ENCODE data around the gene SF3A2.
A peak's percentile ranks its signal among the peaks of the same experiment; 100 is the strongest.

SF3A2 gene

DNA sequence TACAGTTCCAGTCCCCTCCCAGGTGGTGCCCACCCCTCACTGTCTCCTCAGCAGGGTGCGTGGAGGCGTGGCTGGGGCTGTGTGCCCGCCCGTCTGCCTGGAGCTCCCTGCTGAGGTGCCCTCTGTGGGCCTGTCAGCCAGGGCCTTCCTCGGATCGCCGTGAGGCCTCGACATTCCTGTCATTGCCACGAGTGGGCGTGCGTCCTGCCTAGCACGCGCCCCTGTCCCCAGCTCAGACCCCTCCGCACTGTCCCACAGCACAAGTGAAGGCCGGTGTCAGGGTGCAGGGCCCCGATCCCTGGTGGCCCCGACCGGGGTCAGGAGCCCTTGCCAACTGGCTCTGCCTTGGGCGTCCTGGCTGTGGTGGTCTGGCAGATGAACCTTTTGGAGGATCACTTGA lies 40.7 kb upstream of the SF3A2 start:
- H3K36me3 ChIP-seq (ENCODE audit: control insufficient read depth, insufficient read depth, low read length) = peaks cover 6% of the 10 kb centered on the region
- no peak overlapping the region for H3K18ac ChIP-seq (ENCODE audit: low read length)
- no peak overlapping the region for H4K8ac ChIP-seq (ENCODE audit: low read depth, low read length)
- no peak for DNase-seq
- H2BK120ac ChIP-seq (ENCODE audit: low read depth, low read length) = no peak overlapping the region
- H3K4me1 ChIP-seq (ENCODE audit: control insufficient read depth, low read depth, low read length) = no peaks in the 10 kb centered on the region
- no peak overlapping the region for H2AK5ac ChIP-seq (ENCODE audit: low read length)
- no peak overlapping the region for H3K4me2 ChIP-seq (ENCODE audit: low read length)
- WGBS (ENCODE audit: extremely low coverage, insufficient coverage, low lambda C conversion rate) = no CpG with 5 or more reads among the region's 19 CpGs
- H3K79me1 ChIP-seq (ENCODE audit: low read length) = peaks cover 8% of the 10 kb centered on the region
- H3K27me3 ChIP-seq (ENCODE audit: insufficient read depth, low read length, poor library complexity) = no peaks in the 10 kb centered on the region
- H3K27ac ChIP-seq (ENCODE audit: low read depth, low read length) = no peak overlapping the region
- H3K23ac ChIP-seq (ENCODE audit: low read length) = no peak overlapping the region
- H3K4me3 ChIP-seq (ENCODE audit: low read length) = no peak overlapping the region
- peaks cover 1% of the 10 kb centered on the region for H3K79me2 ChIP-seq (ENCODE audit: control insufficient read depth, insufficient read depth, low read length)
- no peak overlapping the region for H3K4ac ChIP-seq (ENCODE audit: low read depth, low read length)
- no peak overlapping the region for H3K9ac ChIP-seq (ENCODE audit: low read length)
- no peak overlapping the region for H2BK15ac ChIP-seq (replicated peaks; ENCODE audit: low read depth)
- H2BK5ac ChIP-seq (ENCODE audit: low read length) = no peak overlapping the region
- no peak overlapping the region for H4K5ac ChIP-seq (ENCODE audit: low read length)
- H3K56ac ChIP-seq (ENCODE audit: low read length) = no peak overlapping the region

DNA sequence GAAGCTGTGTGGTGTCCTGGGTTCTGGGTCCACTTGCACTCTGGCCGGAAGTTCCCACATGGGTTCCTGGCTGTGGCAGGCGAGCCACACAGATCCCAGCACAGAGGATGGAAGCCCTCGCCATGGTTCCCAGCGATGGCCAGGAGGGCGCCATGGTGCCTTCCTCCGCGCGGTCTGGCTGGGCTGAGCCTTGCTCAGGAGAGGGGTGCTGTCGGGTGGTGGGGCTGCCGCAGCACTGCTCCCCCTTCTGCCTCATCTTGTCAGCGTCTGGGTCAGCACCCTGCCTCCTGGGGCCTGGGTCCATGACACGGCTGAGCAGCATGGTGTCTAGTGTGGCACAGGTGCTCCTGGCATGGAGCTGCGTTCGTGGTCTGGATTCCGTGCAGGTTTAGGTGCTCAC lies 39.4 kb upstream of the SF3A2 start:
- Histone ChIP-seq H2AK5ac (ENCODE audit: low read length) (no peak overlapping the region), H4K5ac (ENCODE audit: low read length) (no peak overlapping the region), H3K79me2 (ENCODE audit: control insufficient read depth, insufficient read depth, low read length) (peaks cover 1% of the 10 kb centered on the region), H3K56ac (ENCODE audit: low read length) (no peak overlapping the region), H3K23ac (ENCODE audit: low read length) (no peak overlapping the region), H3K4ac (ENCODE audit: low read depth, low read length) (no peak overlapping the region), H3K79me1 (ENCODE audit: low read length) (peaks cover 6% of the 10 kb centered on the region), H3K18ac (ENCODE audit: low read length) (no peak overlapping the region), H3K4me2 (ENCODE audit: low read length) (no peak overlapping the region), H2BK15ac (replicated peaks; ENCODE audit: low read depth) (no peak overlapping the region), H3K27me3 (ENCODE audit: insufficient read depth, low read length, poor library complexity) (no peaks in the 10 kb centered on the region), H2BK120ac (ENCODE audit: low read depth, low read length) (no peak overlapping the region), H3K4me1 (ENCODE audit: control insufficient read depth, low read depth, low read length) (no peaks in the 10 kb centered on the region), H3K36me3 (ENCODE audit: control insufficient read depth, insufficient read depth, low read length) (peaks cover 3% of the 10 kb centered on the region), H3K27ac (ENCODE audit: low read depth, low read length) (no peak overlapping the region), H3K4me3 (ENCODE audit: low read length) (no peak overlapping the region), H3K9ac (ENCODE audit: low read length) (no peak overlapping the region), H4K8ac (ENCODE audit: low read depth, low read length) (no peak overlapping the region), H2BK5ac (ENCODE audit: low read length) (no peak overlapping the region)
- WGBS (ENCODE audit: extremely low coverage, insufficient coverage, low lambda C conversion rate) = no CpG with 5 or more reads among the region's 15 CpGs
- DNase-seq = no peak

DNA sequence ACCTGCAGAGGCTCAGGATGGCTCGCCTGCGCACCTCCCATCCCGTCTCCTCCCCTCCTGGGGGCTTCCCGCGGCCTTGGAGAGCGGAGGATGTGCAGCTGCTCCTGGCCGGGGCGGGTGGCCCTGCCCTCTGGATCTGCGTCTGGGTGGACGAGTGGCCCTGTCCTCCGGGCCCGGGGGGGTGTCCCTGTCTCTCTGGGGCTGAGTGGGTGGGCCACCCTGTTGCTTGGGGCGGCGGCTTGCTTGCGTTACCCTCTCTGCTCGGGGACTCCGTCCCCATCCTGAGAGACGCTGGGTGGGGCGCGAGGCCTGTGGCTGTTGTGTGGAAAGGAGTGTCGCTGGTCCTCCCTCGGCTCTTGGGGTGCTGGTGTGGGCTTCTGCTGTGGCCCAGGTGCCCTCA lies 38.3 kb upstream of the SF3A2 start:
- Histone ChIP-seq H3K23ac (ENCODE audit: low read length) (no peak overlapping the region), H3K4me1 (ENCODE audit: control insufficient read depth, low read depth, low read length) (no peaks in the 10 kb centered on the region), H3K4ac (ENCODE audit: low read depth, low read length) (no peak overlapping the region), H3K4me3 (ENCODE audit: low read length) (no peak overlapping the region), H3K56ac (ENCODE audit: low read length) (no peak overlapping the region), H2BK5ac (ENCODE audit: low read length) (no peak overlapping the region), H3K9ac (ENCODE audit: low read length) (no peak overlapping the region), H3K27ac (ENCODE audit: low read depth, low read length) (no peak overlapping the region), H3K36me3 (ENCODE audit: control insufficient read depth, insufficient read depth, low read length) (peaks cover 3% of the 10 kb centered on the region), H3K27me3 (ENCODE audit: insufficient read depth, low read length, poor library complexity) (no peaks in the 10 kb centered on the region), H3K4me2 (ENCODE audit: low read length) (no peak overlapping the region), H4K8ac (ENCODE audit: low read depth, low read length) (no peak overlapping the region), H4K5ac (ENCODE audit: low read length) (no peak overlapping the region), H2AK5ac (ENCODE audit: low read length) (no peak overlapping the region), H2BK15ac (replicated peaks; ENCODE audit: low read depth) (no peak overlapping the region), H3K79me2 (ENCODE audit: control insufficient read depth, insufficient read depth, low read length) (peaks cover 1% of the 10 kb centered on the region), H2BK120ac (ENCODE audit: low read depth, low read length) (no peak overlapping the region), H3K18ac (ENCODE audit: low read length) (no peak overlapping the region), H3K79me1 (ENCODE audit: low read length) (peaks cover 6% of the 10 kb centered on the region)
- no CpG with 5 or more reads among the region's 22 CpGs for WGBS (ENCODE audit: extremely low coverage, insufficient coverage, low lambda C conversion rate)
- no peak for DNase-seq

DNA sequence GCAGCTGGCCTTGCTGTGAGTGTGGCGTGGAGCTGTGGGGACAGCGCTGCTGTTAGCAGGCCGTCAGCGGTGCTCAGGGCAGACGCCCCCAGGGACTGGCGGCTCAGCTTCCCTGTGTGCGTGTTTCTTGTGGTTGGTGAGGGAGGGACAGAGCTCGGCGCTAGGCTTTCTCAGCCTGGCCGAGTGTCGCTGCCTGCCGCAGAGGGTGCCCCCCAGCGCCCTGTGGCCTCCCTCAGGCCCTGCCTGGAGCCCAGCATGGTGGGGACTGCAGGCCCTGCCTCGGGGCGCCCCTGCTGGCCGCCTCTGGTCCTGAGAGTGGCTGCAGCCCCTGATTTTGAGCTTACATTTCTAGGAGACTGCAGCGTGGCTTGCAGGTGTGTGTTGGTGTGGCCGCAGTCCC lies 37.4 kb upstream of the SF3A2 start:
- no peaks in the 10 kb centered on the region for H3K4me1 ChIP-seq (ENCODE audit: control insufficient read depth, low read depth, low read length)
- no CpG with 5 or more reads among the region's 18 CpGs for WGBS (ENCODE audit: extremely low coverage, insufficient coverage, low lambda C conversion rate)
- H2BK15ac ChIP-seq (replicated peaks; ENCODE audit: low read depth) = no peak overlapping the region
- peak; percentile 54 for DNase-seq
- H3K79me1 ChIP-seq (ENCODE audit: low read length) = peaks cover 6% of the 10 kb centered on the region
- H3K27me3 ChIP-seq (ENCODE audit: insufficient read depth, low read length, poor library complexity) = no peaks in the 10 kb centered on the region
- no peak overlapping the region for H3K4ac ChIP-seq (ENCODE audit: low read depth, low read length)
- H3K79me2 ChIP-seq (ENCODE audit: control insufficient read depth, insufficient read depth, low read length) = peaks cover 1% of the 10 kb centered on the region
- no peak overlapping the region for H4K5ac ChIP-seq (ENCODE audit: low read length)
- H4K8ac ChIP-seq (ENCODE audit: low read depth, low read length) = no peak overlapping the region
- H3K9ac ChIP-seq (ENCODE audit: low read length) = no peak overlapping the region
- H3K27ac ChIP-seq (ENCODE audit: low read depth, low read length) = no peak overlapping the region
- no peak overlapping the region for H2BK120ac ChIP-seq (ENCODE audit: low read depth, low read length)
- no peak overlapping the region for H2BK5ac ChIP-seq (ENCODE audit: low read length)
- peak overlapping the region; percentile 25 for H3K56ac ChIP-seq (ENCODE audit: low read length)
- no peak overlapping the region for H3K4me2 ChIP-seq (ENCODE audit: low read length)
- no peak overlapping the region for H2AK5ac ChIP-seq (ENCODE audit: low read length)
- H3K4me3 ChIP-seq (ENCODE audit: low read length) = no peak overlapping the region
- no peaks in the 10 kb centered on the region for H3K36me3 ChIP-seq (ENCODE audit: control insufficient read depth, insufficient read depth, low read length)
- H3K18ac ChIP-seq (ENCODE audit: low read length) = no peak overlapping the region
- no peak overlapping the region for H3K23ac ChIP-seq (ENCODE audit: low read length)

DNA sequence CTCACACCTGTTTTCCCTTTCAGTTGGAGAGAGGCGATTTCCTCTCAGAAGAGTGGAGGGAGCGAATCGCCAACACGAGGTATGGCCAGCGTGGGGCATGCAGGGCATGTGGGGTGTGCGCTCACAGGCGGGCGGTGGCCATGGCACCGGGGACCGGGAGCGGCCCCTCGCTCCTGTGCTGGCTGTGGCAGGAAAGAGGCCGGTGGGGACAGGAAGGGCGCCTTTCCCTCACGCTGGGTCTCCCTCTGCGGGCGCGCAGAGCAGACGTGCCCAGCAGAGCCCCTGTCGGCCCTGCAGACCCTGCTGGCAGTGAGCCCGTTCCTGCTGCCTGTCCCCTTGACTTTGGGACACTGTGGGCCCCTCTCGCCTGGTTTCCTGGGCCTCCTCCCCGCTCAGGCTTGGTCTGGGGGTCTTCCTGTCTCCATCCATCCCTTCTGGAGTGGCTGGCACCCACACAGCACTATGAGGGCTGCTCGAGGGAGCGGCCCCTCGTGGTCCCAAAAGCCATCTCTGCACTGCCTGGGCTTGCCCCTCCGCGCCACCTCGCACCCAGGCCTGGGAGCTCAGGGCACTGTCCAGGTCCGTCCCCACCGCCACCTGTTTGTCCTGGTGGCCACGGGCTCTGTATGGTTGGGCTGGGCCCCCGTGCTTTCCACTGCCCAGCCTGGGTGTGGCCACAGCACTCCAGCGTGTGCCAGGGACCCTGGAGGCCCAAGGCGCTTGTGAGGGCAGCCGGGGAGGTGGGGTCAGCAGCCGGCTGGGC lies 36.6 kb upstream of the SF3A2 start:
- Histone ChIP-seq H3K4me1 (ENCODE audit: control insufficient read depth, low read depth, low read length) (no peaks in the 10 kb centered on the region), H3K18ac (ENCODE audit: low read length) (no peak overlapping the region), H2AK5ac (ENCODE audit: low read length) (no peak overlapping the region), H3K4me3 (ENCODE audit: low read length) (no peak overlapping the region), H2BK120ac (ENCODE audit: low read depth, low read length) (no peak overlapping the region), H3K4ac (ENCODE audit: low read depth, low read length) (no peak overlapping the region), H4K8ac (ENCODE audit: low read depth, low read length) (no peak overlapping the region), H3K27ac (ENCODE audit: low read depth, low read length) (no peak overlapping the region), H3K56ac (ENCODE audit: low read length) (no peak overlapping the region), H3K79me2 (ENCODE audit: control insufficient read depth, insufficient read depth, low read length) (peaks cover 1% of the 10 kb centered on the region), H4K5ac (ENCODE audit: low read length) (no peak overlapping the region), H3K79me1 (ENCODE audit: low read length) (peaks cover 6% of the 10 kb centered on the region), H3K23ac (ENCODE audit: low read length) (no peak overlapping the region), H3K27me3 (ENCODE audit: insufficient read depth, low read length, poor library complexity) (no peaks in the 10 kb centered on the region), H2BK5ac (ENCODE audit: low read length) (no peak overlapping the region), H2BK15ac (replicated peaks; ENCODE audit: low read depth) (no peak overlapping the region), H3K4me2 (ENCODE audit: low read length) (no peak overlapping the region), H3K36me3 (ENCODE audit: control insufficient read depth, insufficient read depth, low read length) (peaks cover 1% of the 10 kb centered on the region), H3K9ac (ENCODE audit: low read length) (no peak overlapping the region)
- no CpG with 5 or more reads among the region's 37 CpGs for WGBS (ENCODE audit: extremely low coverage, insufficient coverage, low lambda C conversion rate)
- DNase-seq = no peak
